ENCODE results near the gene LIPM. TPM values are rescaled to one million over a fixed set of nuclear protein-coding genes. Genes with fewer than 3 reads are reported as not detected.

The LIPM gene
- total and polyA plus RNA-seq, 4 donors = not detected

GRCh38 chr10:88809621-88810020 is 7.1 kb downstream of the LIPM start:
- H3K27me3 ChIP-seq (ENCODE audit: control insufficient read depth in 1 of 2, insufficient read depth in 2 of 2, low read length in 1 of 2) = no peaks in the 10 kb centered on the region
- no peaks in the 10 kb centered on the region for H3K36me3 ChIP-seq (ENCODE audit: control insufficient read depth in 1 of 2, insufficient read depth in 2 of 2, low read length in 1 of 2)
- intact Hi-C loops (cut with DNase I) = no loop called here
- 63 to 72% methylated on average over 4 of the region's 4 CpGs for WGBS, 2 donors
- H3K27ac ChIP-seq (ENCODE audit: low read depth in 1 of 2, low read length in 2 of 2) = no peak overlapping the region
- H3K9me3 ChIP-seq (ENCODE audit: control insufficient read depth, low read length) = no peaks in the 10 kb centered on the region
- H3K4me1 ChIP-seq (ENCODE audit: control insufficient read depth in 1 of 2, insufficient read depth in 2 of 2, low read length in 2 of 2) = peaks cover 0 to under 1% of the 10 kb centered on the region in 2 donors
- H3K4me3 ChIP-seq (ENCODE audit: low read length in 2 of 2) = no peak overlapping the region
- ATAC-seq (ENCODE audit: low FRiP score) (no peak), DNase-seq (no peak)

- intact Hi-C loops (cut with DNase I) = no loop called here
- H3K4me3 ChIP-seq (ENCODE audit: low read length in 2 of 2) = no peak overlapping the region
- H3K4me1 ChIP-seq (ENCODE audit: control insufficient read depth in 1 of 2, insufficient read depth in 2 of 2, low read length in 2 of 2) = no peaks in the 10 kb centered on the region
- WGBS, 2 donors = 37 to 39% methylated on average over 5 of the region's 5 CpGs
- H3K27ac ChIP-seq (ENCODE audit: low read depth in 1 of 2, low read length in 2 of 2) = no peak overlapping the region
- no peaks in the 10 kb centered on the region for H3K36me3 ChIP-seq (ENCODE audit: control insufficient read depth in 1 of 2, insufficient read depth in 2 of 2, low read length in 1 of 2)
- DNase-seq = no peak
- ATAC-seq (ENCODE audit: low FRiP score) = no peak
- H3K27me3 ChIP-seq (ENCODE audit: control insufficient read depth in 1 of 2, insufficient read depth in 2 of 2, low read length in 1 of 2) = no peaks in the 10 kb centered on the region
- no peaks in the 10 kb centered on the region for H3K9me3 ChIP-seq (ENCODE audit: control insufficient read depth, low read length)
These were observed 7.8 kb downstream of the LIPM start for GRCh38 chr10:88810196-88810961.

GRCh38 chr10:88813200-88813599 is 10.7 kb downstream of the LIPM start:
- WGBS, 2 donors = 83 to 85% methylated on average over 6 of the region's 6 CpGs
- no peaks in the 10 kb centered on the region for H3K9me3 ChIP-seq (ENCODE audit: control insufficient read depth, low read length)
- DNase-seq (no peak), ATAC-seq (ENCODE audit: low FRiP score) (no peak)
- no peaks in the 10 kb centered on the region for H3K4me1 ChIP-seq (ENCODE audit: control insufficient read depth in 1 of 2, insufficient read depth in 2 of 2, low read length in 2 of 2)
- no peak overlapping the region for H3K27ac ChIP-seq (ENCODE audit: low read depth in 1 of 2, low read length in 2 of 2)
- no peaks in the 10 kb centered on the region for H3K36me3 ChIP-seq (ENCODE audit: control insufficient read depth in 1 of 2, insufficient read depth in 2 of 2, low read length in 1 of 2)
- intact Hi-C loops (cut with DNase I) = no loop called here
- no peak overlapping the region for H3K4me3 ChIP-seq (ENCODE audit: low read length in 2 of 2)
- no peaks in the 10 kb centered on the region for H3K27me3 ChIP-seq (ENCODE audit: control insufficient read depth in 1 of 2, insufficient read depth in 2 of 2, low read length in 1 of 2)

GRCh38 chr10:88819290-88819689 is 16.8 kb downstream of the LIPM start:
- ATAC-seq (ENCODE audit: low FRiP score) (no peak), DNase-seq (no peak)
- intact Hi-C loops (cut with DNase I) = no loop called here
- Histone ChIP-seq H3K27ac (ENCODE audit: low read depth in 1 of 2, low read length in 2 of 2) (no peak overlapping the region), H3K9me3 (ENCODE audit: control insufficient read depth, low read length) (no peaks in the 10 kb centered on the region), H3K4me1 (ENCODE audit: control insufficient read depth in 1 of 2, insufficient read depth in 2 of 2, low read length in 2 of 2) (no peaks in the 10 kb centered on the region), H3K27me3 (ENCODE audit: control insufficient read depth in 1 of 2, insufficient read depth in 2 of 2, low read length in 1 of 2) (no peaks in the 10 kb centered on the region), H3K4me3 (ENCODE audit: low read length in 2 of 2) (no peak overlapping the region), H3K36me3 (ENCODE audit: control insufficient read depth in 1 of 2, insufficient read depth in 2 of 2, low read length in 1 of 2) (no peaks in the 10 kb centered on the region)
- WGBS, 2 donors = 89 to 91% methylated on average over 3 of the region's 3 CpGs

- DNase-seq (no peak), ATAC-seq (ENCODE audit: low FRiP score) (no peak)
- H3K9me3 ChIP-seq (ENCODE audit: control insufficient read depth, low read length) = no peaks in the 10 kb centered on the region
- no peaks in the 10 kb centered on the region for H3K27me3 ChIP-seq (ENCODE audit: control insufficient read depth in 1 of 2, insufficient read depth in 2 of 2, low read length in 1 of 2)
- intact Hi-C loops (cut with DNase I) = no loop called here
- no peak overlapping the region for H3K4me3 ChIP-seq (ENCODE audit: low read length in 2 of 2)
- H3K27ac ChIP-seq (ENCODE audit: low read depth in 1 of 2, low read length in 2 of 2) = no peak overlapping the region
- no peaks in the 10 kb centered on the region for H3K36me3 ChIP-seq (ENCODE audit: control insufficient read depth in 1 of 2, insufficient read depth in 2 of 2, low read length in 1 of 2)
- H3K4me1 ChIP-seq (ENCODE audit: control insufficient read depth in 1 of 2, insufficient read depth in 2 of 2, low read length in 2 of 2) = no peaks in the 10 kb centered on the region
These were observed 18.3 kb downstream of the LIPM start for GRCh38 chr10:88820748-88821401.

- intact Hi-C loops (cut with DNase I) = no loop called here
- no peak for DNase-seq
- no peaks in the 10 kb centered on the region for H3K36me3 ChIP-seq (ENCODE audit: control insufficient read depth in 1 of 2, insufficient read depth in 2 of 2, low read length in 1 of 2)
- no peak overlapping the region for H3K27ac ChIP-seq (ENCODE audit: low read depth in 1 of 2, low read length in 2 of 2)
- no peaks in the 10 kb centered on the region for H3K27me3 ChIP-seq (ENCODE audit: control insufficient read depth in 1 of 2, insufficient read depth in 2 of 2, low read length in 1 of 2)
- H3K9me3 ChIP-seq (ENCODE audit: control insufficient read depth, low read length) = no peaks in the 10 kb centered on the region
- no peak overlapping the region for H3K4me3 ChIP-seq (ENCODE audit: low read length in 2 of 2)
- no peaks in the 10 kb centered on the region for H3K4me1 ChIP-seq (ENCODE audit: control insufficient read depth in 1 of 2, insufficient read depth in 2 of 2, low read length in 2 of 2)
- ATAC-seq (ENCODE audit: low FRiP score) = no peak
- 66 to 73% methylated on average over 4 of the region's 4 CpGs for WGBS, 2 donors
These were observed 23.9 kb downstream of the LIPM start for GRCh38 chr10:88826388-88826787.

GRCh38 chr10:88827671-88828070 is 25.1 kb downstream of the LIPM start:
- no peak for ATAC-seq (ENCODE audit: low FRiP score)
- Histone ChIP-seq H3K27me3 (ENCODE audit: control insufficient read depth in 1 of 2, insufficient read depth in 2 of 2, low read length in 1 of 2) (no peaks in the 10 kb centered on the region), H3K36me3 (ENCODE audit: control insufficient read depth in 1 of 2, insufficient read depth in 2 of 2, low read length in 1 of 2) (no peaks in the 10 kb centered on the region), H3K9me3 (ENCODE audit: control insufficient read depth, low read length) (no peaks in the 10 kb centered on the region), H3K4me3 (ENCODE audit: low read length in 2 of 2) (no peak overlapping the region), H3K27ac (ENCODE audit: low read depth in 1 of 2, low read length in 2 of 2) (no peak overlapping the region), H3K4me1 (ENCODE audit: control insufficient read depth in 1 of 2, insufficient read depth in 2 of 2, low read length in 2 of 2) (no peaks in the 10 kb centered on the region)
- DNase-seq = no peak
- WGBS, 2 donors = 90 to 91% methylated on average over 2 of the region's 2 CpGs
- intact Hi-C loops (cut with DNase I) = no loop called here

- Histone ChIP-seq H3K27ac (ENCODE audit: low read depth in 1 of 2, low read length in 2 of 2) (no peak overlapping the region), H3K4me1 (ENCODE audit: control insufficient read depth in 1 of 2, insufficient read depth in 2 of 2, low read length in 2 of 2) (no peaks in the 10 kb centered on the region), H3K9me3 (ENCODE audit: control insufficient read depth, low read length) (no peaks in the 10 kb centered on the region), H3K27me3 (ENCODE audit: control insufficient read depth in 1 of 2, insufficient read depth in 2 of 2, low read length in 1 of 2) (no peaks in the 10 kb centered on the region), H3K4me3 (ENCODE audit: low read length in 2 of 2) (no peak overlapping the region), H3K36me3 (ENCODE audit: control insufficient read depth in 1 of 2, insufficient read depth in 2 of 2, low read length in 1 of 2) (no peaks in the 10 kb centered on the region)
- 58 to 60% methylated on average over 1 of the region's 1 CpG for WGBS, 2 donors
- intact Hi-C loops (cut with DNase I) = no loop called here
- ATAC-seq (ENCODE audit: low FRiP score) (no peak), DNase-seq (no peak)
These were observed 25.8 kb downstream of the LIPM start for GRCh38 chr10:88828310-88828709.

- WGBS, 2 donors = 80 to 81% methylated on average over 9 of the region's 9 CpGs
- no peaks in the 10 kb centered on the region for H3K4me1 ChIP-seq (ENCODE audit: control insufficient read depth in 1 of 2, insufficient read depth in 2 of 2, low read length in 2 of 2)
- no peaks in the 10 kb centered on the region for H3K36me3 ChIP-seq (ENCODE audit: control insufficient read depth in 1 of 2, insufficient read depth in 2 of 2, low read length in 1 of 2)
- H3K9me3 ChIP-seq (ENCODE audit: control insufficient read depth, low read length) = no peaks in the 10 kb centered on the region
- no peaks in the 10 kb centered on the region for H3K27me3 ChIP-seq (ENCODE audit: control insufficient read depth in 1 of 2, insufficient read depth in 2 of 2, low read length in 1 of 2)
- no peak for DNase-seq
- H3K27ac ChIP-seq (ENCODE audit: low read depth in 1 of 2, low read length in 2 of 2) = no peak overlapping the region
- ATAC-seq (ENCODE audit: low FRiP score) = no peak
- no peak overlapping the region for H3K4me3 ChIP-seq (ENCODE audit: low read length in 2 of 2)
- intact Hi-C loops (cut with DNase I) = loop anchor here in 1 of 2 donors (10.0 kb wide), 1 partner anchor 194 kb away; no protein-coding TSS in a partner anchor
These were observed 28.2 kb downstream of the LIPM start for GRCh38 chr10:88830643-88831268.
